Posterior cingulate gyrus (tissue), 11 donors: ENCODE data around the gene RAPGEF3.

Source experiments
- DNase-seq, 10 donors: peaks; one replicate each; pipeline versions ENCODE4 v3.0.0 to v3.0.0-alpha.2; 2020 to 2021; ENCODE audit warnings: mixed read lengths in 3 of 10
- intact Hi-C: fragments of 100-400 bp; cut with DNase I; formaldehyde crosslinking; loops from one replicate; pipeline ENCODE4 v1.15.1; 2023

RAPGEF3 gene

DNA sequence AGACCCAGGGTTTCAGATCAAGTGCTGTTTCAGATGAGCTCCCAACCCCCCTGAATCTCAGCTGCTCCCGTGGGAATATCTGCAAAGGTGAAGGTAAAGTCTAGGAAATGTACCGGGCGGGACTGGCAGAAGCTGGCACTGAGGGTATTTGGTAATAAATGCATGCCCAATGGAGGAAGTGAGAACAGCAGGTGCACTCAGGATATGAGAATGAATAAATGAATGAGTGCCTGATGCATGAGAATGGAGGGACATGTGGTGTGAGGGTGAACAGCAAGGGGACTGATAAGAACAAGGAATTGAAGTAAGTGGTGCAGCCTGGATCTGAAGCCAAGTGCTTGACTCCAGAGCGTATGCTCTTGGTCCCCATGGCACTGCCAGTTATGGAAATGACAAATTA lies 11.6 kb downstream of the RAPGEF3 start:
- intact Hi-C loops = no loop called here

DNA sequence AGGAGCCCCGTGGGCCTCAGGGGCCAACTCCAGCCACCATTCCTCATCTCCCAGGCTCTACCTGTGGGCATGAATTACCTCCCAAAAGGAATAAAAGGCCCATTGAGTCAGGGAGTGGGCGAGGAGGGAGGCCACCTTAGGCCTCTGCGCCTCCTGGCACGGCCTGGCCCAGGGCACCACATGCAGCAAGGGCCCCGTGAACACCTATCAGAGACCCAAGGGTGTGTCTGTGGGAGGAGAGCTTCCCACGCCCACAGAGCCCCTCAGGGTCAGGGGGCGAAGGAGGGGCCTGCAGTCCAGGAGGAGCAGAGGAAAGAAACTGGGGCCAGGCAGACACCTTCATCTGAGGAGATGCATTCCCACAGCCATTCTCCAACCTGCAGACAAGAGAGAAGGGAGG lies 12.2 kb downstream of the RAPGEF3 start:
- DNase-seq = peak in 2 of 10 donors; percentile 12 to 57
- intact Hi-C loops = no loop called here

More for the DNA sequence above, 11.6 kb downstream of the RAPGEF3 start:
- DNase-seq = peak in 1 of 10 donors; percentile 24

DNA sequence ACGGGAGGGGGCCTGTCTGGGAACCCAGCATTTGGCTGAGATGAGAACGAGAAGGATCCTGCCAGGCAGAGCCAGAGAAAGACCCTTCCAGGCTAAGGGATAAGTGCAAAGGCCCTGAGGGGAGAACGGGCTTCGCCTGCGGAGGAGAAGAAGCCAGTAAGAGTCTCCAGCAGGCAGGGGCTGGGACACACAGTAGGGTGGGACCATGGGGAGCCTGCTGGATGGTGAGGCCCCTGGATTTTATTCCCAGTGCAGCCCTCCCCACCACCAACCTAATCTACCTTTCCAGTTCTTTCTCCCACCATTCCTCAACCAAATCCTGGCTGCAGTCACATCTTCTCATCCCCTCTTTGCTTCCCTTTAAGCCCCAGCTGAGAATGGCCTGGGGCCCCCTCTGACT lies 12.6 kb downstream of the RAPGEF3 start:
- DNase-seq = peak in 2 of 10 donors; percentile 42 to 45
- intact Hi-C loops = no loop called here

DNA sequence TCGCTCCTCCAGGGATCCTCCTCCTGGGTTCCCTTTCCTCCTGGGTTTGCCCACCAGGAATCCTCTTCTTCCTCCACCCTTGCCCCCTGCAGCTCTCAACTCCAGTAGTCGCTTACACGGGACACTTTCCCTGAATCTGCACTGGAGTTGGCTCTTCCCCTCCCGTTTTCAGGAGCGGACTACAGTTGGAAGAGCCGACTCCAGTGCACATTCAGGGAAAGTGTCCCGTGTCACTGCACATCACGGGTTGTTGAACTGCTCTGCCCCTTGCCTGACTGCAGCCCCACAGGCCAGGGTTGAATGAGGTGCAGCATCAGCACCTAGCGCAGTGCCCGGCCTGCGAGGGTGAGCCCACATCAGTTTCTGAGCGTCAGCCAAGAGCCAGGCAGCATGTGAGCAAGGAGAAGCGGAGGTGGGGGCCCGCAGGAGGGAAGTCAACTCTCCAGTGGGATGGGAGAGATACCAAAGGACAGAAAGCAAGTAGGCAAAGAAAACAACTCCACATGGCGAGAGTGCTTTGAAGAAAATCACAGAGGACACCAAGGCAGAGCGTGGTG lies 13.1 kb downstream of the RAPGEF3 start:
- DNase-seq = peak in 3 of 10 donors; percentile 67 to 85 (median 77)
- intact Hi-C loops = no loop called here

DNA sequence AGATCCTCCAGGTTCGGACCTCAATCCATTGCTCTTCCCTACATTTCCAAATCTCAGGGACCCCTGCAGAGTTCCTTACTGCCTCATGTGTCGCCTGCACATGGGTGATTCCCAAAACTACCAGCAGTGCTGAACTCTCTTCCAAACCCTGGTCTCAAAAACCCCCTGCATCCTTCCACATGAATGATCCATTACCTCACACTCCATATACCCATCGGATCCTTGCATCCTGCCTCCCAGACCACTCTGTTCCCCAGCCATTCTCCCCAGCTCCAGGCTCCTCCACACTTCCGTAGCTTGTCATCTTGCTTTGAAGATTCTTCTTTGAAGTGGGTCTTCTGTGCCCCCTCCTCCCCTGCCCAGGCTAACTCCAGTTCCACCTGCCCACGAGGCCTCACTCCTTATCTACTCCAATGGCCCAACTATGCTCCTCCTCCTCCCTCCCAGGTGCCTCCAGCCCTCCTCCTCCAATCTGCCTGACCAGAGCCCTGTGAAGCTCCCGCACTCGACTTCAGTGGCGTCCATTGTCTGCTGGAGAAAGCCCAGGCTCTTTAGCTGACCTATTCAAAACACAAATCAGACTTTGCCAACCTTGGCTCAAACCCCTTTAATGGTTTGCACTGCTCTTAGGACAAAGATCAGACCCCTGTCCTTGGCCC lies 13.8 kb downstream of the RAPGEF3 start:
- DNase-seq = peak in 2 of 10 donors; percentile 41 to 47
- intact Hi-C loops = no loop called here

DNA sequence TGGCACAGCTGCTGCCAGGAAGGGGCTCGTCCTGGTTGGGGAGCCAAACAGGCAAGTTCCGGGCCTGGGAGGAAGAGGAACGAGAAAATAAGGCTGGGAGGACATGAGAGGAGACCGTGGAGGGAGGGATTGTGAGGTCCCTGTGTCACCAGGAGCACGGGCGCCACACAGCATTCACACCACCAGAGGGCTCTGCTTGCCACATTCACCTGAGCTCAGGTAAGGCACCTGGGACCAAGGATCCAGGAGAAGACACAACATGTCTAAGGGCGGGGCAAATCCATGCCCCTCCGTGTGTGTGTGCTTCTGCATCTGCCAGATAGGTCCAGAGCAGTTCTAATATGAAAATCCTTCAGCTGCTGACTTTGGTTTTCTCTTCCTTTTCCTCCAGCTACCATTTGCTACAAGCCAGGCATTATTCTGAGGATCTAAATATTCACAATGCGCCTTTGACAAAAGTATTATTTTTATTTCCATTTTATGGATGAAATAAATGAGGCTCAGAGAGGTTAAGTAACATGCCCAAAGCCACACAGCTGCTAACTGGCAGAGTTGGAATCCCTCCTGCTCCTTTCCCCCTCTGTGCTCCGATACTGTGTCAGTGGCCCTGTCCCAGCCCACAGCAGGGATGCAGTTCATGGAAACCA lies 14.6 kb downstream of the RAPGEF3 start:
- peak in 1 of 10 donors; percentile 47 for DNase-seq

DNA sequence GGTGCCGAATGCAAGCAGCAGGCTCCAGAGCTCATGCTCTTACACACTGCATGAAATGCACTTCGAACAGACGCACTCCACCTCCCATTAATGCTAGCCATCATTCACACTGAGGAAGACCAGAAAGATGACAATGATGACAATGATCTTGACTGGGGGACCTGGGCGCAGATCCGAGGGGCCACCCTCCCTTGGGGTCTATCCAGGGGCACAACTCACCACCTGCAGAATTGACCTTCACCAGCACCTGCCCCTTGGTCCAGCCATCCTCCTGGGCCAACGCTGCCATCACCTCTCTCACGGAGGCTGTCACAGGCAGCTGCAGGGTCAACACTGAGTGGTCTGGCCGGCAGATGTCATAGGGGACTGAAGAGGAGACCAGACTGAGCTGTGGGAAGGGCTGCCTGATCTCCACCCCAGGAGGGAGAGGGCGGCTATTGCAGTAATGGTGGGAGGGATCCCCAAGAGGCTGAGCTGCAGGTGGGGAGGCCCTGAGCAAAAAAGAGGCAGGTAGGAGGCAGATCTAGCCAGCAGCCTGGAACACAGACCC lies 15.3 kb downstream of the RAPGEF3 start:
- intact Hi-C loops = loop anchor here (2.0 kb wide), 1 partner anchor 35 kb away; no protein-coding TSS in a partner anchor
- peak in 1 of 10 donors; percentile 59 for DNase-seq

More for the DNA sequence above, 14.6 kb downstream of the RAPGEF3 start:
- intact Hi-C loops = no loop called here

DNA sequence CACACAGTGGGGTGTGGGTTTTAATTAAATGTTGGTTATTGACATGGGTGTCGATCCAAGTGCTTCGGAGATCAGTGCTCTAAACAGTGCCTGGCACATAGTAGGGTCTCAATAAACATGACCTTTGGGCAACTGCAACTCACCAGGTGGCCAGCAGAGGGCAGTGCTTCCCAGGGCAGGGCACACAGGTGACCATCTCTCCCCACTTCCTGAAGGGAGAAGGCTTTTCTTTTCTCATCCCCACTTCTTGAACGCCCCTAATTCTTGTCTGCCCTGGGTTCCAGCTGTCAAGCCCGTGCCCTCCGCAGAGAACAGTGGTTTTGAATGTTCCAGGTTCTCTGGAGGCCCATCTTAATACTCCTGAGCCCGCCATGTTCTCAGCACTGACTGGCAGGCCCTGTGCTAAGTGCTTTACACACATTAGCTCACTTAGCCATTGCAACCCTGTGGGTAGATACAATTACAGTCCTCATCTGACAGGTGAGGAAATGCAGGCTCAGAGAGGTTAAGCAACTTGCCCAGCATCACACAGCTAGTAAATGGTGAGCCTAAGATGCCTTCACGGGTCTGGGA lies 16.3 kb downstream of the RAPGEF3 start:
- peak in 4 of 10 donors; percentile 45 to 92 (median 57) for DNase-seq

DNA sequence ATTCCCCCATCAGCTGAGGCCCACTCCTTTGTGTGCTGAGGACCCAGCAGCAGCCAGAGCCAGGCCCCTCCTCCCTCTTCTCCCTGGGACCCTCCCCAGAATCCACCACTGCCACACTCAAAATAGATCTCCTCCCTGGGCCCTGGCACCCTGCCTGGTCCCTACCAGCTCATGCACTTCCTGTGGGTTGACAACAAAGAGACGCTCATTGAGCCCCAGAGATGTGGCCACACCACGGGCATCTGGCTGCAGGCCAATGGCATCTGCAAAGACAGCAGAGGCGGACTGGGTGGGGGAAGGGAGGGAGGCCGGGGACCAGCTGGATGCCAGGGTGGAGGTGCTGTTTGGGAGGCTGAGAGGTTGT lies 17.4 kb downstream of the RAPGEF3 start:
- DNase-seq = peak; percentile 87 to 99 (median 96)
- intact Hi-C loops = no loop called here

More for the DNA sequence above, 16.3 kb downstream of the RAPGEF3 start:
- intact Hi-C loops = loop anchor here (2.0 kb wide), 1 partner anchor 36 kb away; no protein-coding TSS in a partner anchor

DNA sequence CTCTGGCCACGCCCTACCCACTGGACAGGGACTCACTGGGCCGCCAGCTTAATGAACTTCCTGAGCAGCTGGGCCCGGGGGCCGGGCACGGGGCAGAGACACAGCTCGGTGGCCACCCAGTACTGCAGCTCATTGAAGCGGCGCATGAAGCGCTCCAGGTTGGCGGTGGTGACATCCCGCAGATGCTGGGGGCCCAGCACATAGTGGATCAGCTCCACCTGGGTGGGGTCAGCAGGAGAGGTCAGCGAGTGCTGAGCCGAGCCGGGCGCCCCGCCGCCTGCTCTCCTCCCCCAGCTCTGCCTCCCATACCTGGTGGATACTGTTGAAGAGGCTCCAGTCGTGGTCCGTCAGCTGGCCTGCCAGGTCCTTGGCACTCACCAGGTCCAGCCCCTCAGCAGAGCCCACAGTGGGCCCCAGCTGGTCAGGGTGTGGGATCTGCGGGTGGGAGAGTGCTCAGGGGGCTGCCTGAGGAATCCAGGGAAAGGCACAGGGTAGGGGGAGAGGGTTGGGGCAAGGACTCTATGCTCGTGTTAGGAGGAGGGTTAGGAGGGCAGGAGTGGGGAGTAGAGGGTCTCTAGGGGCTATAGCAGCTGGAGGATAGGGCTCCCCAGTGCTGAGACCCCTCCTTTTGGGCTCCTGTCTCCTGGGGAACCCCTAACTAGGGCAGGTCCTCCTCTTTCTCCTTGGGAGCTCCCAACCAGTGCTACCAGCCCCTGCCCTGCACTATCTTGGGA lies 17.9 kb downstream of the RAPGEF3 start:
- peak in 1 of 10 donors; percentile 90 for DNase-seq
- intact Hi-C loops = no loop called here

DNA sequence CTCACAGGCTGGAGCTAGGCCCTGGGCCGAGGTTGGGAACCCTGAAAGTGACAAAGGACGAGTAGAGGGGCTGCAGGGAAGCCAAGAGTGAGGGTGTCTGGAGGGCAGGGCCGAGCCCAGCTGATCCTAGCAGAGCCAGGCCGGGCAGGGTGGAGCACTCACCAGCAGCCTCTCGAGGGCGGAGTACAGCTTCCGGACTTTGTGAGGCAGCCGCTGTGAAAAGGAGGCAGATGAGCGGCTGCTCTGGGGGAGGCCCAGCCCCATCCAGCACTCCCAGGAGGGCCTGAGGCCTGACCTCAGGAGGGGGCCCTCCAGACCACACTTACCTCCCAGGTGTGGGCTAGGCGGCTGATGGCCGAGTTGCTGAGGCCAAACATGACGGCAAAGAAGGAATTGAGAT lies 18.7 kb downstream of the RAPGEF3 start:
- intact Hi-C loops = no loop called here
- DNase-seq = no peak

DNA sequence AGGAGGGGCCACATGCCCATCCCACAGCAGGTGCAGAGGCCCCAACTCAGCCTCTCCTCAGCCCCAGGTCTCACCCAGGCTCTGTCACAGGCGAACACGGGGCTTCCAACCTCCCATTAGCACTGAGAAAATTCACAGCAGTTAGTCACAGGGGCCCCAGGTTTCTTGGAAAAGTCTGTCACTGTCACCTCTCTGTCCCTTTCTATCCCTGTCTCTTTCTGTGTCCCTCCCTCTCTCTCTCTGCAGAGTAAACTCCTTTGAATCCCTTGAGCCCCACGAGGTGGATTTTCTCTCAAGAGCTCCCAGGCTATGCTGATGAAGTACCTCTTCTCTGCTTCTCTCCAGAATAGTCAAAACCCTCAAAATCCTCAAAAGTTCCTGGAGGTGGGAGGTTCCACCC lies 19.4 kb downstream of the RAPGEF3 start:
- no peak for DNase-seq
- intact Hi-C loops = no loop called here

DNA sequence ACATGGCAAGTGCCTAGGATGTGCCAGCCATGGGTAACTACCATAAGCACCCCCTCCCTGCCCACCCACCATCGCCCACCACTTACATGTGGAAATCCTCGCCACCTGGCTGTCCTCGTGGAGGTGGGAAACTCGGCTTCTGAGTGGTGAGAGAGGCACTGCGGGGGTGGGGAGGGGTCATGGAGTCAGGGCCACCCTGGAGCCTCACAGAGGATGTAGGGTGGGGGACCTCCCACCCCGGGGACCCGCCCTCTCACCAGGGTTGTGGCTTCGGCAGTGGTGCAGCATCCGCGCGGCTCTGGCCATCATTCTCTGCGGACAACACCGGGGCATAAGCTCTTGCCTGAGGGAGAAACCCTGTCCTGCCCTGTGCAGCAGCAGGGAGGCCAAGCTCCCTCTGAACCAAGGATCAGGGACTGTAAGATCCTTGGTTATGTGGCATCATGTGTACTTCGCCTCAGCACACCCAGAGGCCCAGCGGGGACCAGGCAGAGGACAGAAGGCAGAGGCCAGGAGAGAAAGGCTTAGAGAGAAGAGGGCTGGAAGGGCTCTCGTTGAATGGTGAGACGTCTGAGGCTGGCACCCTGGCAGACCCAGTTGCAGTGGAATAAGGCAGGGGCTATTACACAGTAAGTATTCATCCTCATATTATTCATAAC lies 20.6 kb downstream of the RAPGEF3 start:
- intact Hi-C loops = no loop called here
- peak in 2 of 10 donors; percentile 41 to 73 for DNase-seq

DNA sequence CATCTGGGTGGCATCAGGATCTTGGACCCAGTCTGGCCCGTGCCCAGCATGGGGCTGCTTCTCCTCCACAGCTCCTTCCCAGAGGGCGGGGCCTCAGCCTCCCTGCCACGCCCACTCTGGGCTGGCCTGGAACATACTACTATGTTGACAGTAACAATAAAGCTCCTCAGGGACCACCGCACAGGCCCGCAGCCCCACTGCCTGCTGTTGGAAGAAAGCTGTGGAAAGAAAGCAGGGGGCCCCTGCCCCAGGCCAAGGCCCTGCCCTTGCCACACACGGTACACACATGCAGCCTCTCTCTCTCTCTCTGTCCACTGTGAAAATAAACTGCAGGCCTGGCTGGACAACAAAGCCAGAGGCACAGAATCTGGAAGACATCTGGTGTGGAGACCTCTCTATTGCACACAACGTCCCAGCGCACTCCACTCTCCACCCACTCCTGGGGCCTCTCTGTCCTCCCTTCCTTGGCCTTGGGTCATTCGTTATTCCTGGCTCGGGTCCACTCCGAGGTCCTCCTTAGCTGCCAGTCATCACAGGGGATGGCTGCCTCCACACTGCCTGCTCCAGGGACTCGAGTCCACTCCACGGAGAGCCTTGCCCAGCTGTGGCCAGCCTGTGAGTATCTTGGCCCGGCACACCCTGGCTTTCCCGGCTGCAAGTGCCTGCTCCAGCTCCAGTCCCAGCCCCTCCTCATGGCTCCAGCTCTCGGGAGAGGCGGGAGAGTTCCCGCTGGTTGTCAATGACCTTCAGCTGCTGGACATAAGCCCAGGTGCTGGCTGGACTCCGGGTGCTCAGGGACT lies 21.6 kb downstream of the RAPGEF3 start:
- intact Hi-C loops = no loop called here
- peak; percentile 69 to 96 (median 83) for DNase-seq

DNA sequence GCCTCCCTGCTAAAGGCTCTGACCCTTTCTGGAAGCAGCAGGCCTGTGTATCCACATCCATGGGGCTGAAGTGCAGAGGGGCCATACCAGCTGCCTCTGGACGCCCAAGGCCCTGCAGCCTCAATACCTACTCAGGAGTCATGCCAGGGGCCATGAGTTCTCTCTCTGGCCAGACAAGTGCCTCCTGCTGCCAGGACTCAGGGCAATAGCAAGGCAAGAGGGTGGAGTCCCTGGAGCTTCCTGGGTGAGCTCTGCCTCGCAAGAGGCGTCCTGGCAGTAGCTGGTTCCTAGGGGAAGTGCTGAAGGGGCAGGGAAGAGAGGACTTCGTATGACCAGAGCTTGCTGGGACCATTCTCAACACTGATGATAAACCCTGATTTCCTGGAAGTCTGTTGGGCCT lies 22.5 kb downstream of the RAPGEF3 start:
- intact Hi-C loops = no loop called here

DNA sequence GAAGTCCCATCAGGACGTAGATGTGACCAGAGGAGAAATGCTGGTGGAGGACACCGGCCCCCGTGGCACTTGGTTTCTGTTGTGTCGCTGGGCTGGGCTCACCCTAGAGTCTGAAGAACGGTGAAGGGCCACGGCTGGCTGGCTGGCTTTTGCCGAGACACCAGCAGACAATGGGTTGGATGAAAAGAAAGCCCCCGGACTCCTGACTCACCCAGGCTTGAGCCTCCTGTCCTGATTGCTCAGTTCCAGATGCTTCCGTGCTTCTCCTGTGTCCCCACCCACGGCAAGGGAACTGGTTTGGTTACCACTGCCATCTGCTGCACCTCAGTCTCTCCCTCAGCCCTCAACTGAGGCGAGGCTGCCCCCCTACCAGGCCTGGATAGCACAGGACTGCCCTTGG lies 23.0 kb downstream of the RAPGEF3 start:
- peak in 2 of 10 donors; percentile 54 to 77 for DNase-seq
- intact Hi-C loops = no loop called here

More for the DNA sequence above, 22.5 kb downstream of the RAPGEF3 start:
- peak in 2 of 10 donors; percentile 25 to 64 for DNase-seq

DNA sequence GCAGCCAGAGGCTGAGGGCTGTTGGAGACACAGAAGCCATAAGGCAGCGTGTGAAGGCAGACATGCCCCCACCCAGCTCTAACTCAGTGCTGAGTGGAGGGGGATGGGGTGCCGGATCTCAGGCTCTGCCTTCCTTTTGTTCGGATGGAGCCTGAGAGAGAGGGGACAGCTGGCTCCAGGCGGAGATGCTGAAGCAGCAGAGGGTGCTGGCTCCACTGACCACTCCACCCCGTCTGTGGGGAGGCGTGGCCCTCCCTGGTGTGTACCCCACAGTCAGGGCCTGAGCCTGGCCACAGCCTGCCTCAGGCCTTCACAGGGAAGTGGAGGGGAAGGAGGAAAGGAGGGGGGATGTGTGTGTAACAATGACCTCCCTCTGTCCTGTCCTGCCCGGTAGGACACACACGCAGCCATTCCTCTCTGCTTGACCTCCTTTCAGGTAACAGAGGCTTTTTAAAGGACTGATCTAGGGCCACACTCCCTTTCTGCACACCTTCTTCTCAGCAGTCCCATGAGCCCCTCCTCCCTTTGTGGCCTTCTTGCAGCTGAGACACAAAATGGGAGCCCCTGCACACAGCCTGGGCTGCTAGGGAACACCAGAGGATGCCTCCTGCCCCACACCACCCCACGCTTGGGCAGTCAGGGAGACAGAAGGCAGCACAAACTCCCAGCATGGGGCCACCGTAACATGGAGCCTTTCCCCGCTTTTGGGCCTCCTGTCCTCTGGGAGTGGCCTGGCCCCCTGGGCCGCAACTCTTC lies 23.8 kb downstream of the RAPGEF3 start:
- DNase-seq = peak in 6 of 10 donors; percentile 33 to 94 (median 56)
- intact Hi-C loops = no loop called here

DNA sequence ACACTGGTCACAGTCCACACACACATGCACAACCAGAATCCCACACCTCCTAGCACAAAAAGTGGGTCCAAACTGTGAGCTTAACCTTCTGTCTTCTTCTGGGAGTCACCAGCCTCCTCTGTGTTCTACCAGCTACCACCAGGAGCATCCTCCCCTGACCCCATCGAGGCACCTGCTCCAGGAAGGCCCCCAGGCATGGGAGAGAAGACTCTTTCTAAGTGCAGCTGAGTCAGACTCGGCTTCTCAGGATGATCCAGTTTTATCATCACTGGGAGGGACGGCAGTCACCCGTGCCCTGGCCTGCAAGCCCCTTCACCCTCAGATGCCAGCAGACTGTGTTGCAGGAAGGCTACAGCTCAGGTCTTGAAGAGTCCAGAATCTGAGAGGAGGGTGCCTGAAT lies 25.5 kb downstream of the RAPGEF3 start:
- intact Hi-C loops = no loop called here
- DNase-seq = peak in 2 of 10 donors; percentile 49 to 55
